SJSA1 (cell line): Measurements from ENCODE around the gene MAP4K2. TPM values are rescaled to one million over a fixed set of nuclear protein-coding genes. Genes with fewer than 3 reads are reported as not detected.
A peak's percentile ranks its signal among the peaks of the same experiment; 100 is the strongest.

Experiments used
- DNase-seq, 2 experiments: peaks; one replicate each; pipeline ENCODE4 v3.0.0-alpha.2; 2015 to 2020; ENCODE audit warnings: low spot score in 2 of 2, low read depth in 1 of 2
- H3K27ac ChIP-seq: fragments of 250-450 bp; sonication (Bioruptor Pico); 2 replicates; pipeline ENCODE4 v1.5.1; 2020; ENCODE audit warnings: mild to moderate bottlenecking, moderate library complexity
- H3K27me3 ChIP-seq: fragments of 250-450 bp; sonication (Bioruptor Pico); replicated peaks from 2 replicates; pipeline ENCODE4 v1.5.1; 2020; ENCODE audit warnings: mild to moderate bottlenecking, moderate library complexity
- H3K36me3 ChIP-seq: fragments of 250-450 bp; sonication (Bioruptor Pico); 2 replicates; pipeline ENCODE4 v1.5.1; 2020; ENCODE audit warnings: mild to moderate bottlenecking
- H3K4me1 ChIP-seq: fragments of 250-450 bp; sonication (Bioruptor Pico); replicated peaks from 2 replicates; pipeline ENCODE4 v1.6.1; 2021; ENCODE audit warnings: mild to moderate bottlenecking
- H3K4me3 ChIP-seq: fragments of 250-450 bp; sonication (Bioruptor Pico); 2 replicates; pipeline ENCODE4 v1.5.1; 2020; ENCODE audit warnings: mild to moderate bottlenecking
- H3K9me3 ChIP-seq: fragments of 250-450 bp; sonication (Bioruptor Pico); replicated peaks from 2 replicates; pipeline ENCODE4 v1.5.1; 2020; ENCODE audit warnings: mild to moderate bottlenecking
- total RNA-seq: library from RNA; depleted of rRNA; stranded (reverse); fragments of >200 nt; shearing (Covaris generic); gene quantifications from 2 replicates; pipeline ENCODE4 v1.2.3, GENCODE V29; 2014

Gene MAP4K2
- total RNA-seq, 1 experiment from 2014 or later: 22.9 TPM

DNA sequence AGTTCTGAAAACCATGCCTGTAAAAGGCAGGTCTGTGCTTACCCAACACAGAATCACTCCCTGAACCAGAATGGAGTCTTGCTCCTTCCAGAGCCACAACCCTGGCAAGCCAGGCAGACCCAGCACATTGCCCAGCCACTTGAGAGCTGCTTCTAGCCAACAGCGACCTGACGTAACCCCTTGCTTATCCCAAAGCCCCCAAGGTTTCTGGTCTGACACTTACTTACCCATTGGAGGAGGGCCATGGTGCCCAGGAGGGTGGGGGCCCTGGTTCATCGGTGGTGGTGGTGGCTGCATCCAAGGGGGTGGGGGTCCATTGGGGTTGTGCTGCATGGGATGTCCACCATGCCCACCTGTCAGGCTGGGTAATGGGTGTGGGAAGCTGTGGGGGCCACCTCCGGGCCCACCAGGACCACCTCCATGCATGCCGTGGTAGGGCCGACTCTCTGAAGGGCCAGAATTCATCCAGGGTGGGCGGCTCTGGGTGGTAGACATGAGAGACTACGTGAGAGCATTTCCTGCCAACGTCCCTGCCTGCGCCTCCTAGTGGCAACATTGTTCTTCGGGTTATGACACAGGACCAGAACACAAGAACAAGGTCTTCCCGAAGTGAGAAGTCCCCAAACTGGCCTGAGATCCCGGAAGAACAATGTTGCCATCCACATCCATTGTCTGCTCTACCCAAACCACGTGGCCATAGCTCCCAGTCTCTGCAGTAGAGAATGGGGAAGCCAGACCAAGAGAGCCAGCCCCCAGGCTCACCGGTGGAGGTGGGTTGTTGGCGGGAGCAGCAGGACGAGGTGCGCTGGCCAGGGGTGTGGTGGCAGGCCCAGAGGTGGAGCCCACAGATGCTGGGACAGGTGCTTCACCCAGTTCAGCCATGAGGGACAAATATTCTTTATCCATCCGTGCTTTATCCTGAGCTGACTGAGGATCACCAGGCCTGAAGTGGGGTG, 35.4 kb downstream of the MAP4K2 start:
- Histone ChIP-seq H3K27me3 (no peaks in the 10 kb centered on the region), H3K9me3 (no peaks in the 10 kb centered on the region), H3K4me3 (no peak overlapping the region), H3K36me3 (peaks cover 97% of the 10 kb centered on the region), H3K4me1 (peaks cover 47% of the 10 kb centered on the region), H3K27ac (peak overlapping the region; percentile 15; the same call in 1 of the 2 replicates)
- peak; percentile 72 to 95 for DNase-seq

- Histone ChIP-seq H3K36me3 (peaks cover 97% of the 10 kb centered on the region), H3K4me1 (peaks cover 55% of the 10 kb centered on the region), H3K27ac (no peak overlapping the region), H3K4me3 (no peak overlapping the region), H3K27me3 (no peaks in the 10 kb centered on the region), H3K9me3 (no peaks in the 10 kb centered on the region)
- no peak for DNase-seq
Measured at GRCh38 chr11:64766881-64767280, 36.1 kb downstream of the MAP4K2 start.

GRCh38 chr11:64765851-64766665, 37.0 kb downstream of the MAP4K2 start:
- Histone ChIP-seq H3K4me3 (no peak overlapping the region), H3K27ac (no peak overlapping the region), H3K36me3 (peaks cover 97% of the 10 kb centered on the region), H3K27me3 (no peaks in the 10 kb centered on the region), H3K9me3 (no peaks in the 10 kb centered on the region), H3K4me1 (peaks cover 59% of the 10 kb centered on the region)
- DNase-seq: peak in 1 of 2 experiments; percentile 57

DNA sequence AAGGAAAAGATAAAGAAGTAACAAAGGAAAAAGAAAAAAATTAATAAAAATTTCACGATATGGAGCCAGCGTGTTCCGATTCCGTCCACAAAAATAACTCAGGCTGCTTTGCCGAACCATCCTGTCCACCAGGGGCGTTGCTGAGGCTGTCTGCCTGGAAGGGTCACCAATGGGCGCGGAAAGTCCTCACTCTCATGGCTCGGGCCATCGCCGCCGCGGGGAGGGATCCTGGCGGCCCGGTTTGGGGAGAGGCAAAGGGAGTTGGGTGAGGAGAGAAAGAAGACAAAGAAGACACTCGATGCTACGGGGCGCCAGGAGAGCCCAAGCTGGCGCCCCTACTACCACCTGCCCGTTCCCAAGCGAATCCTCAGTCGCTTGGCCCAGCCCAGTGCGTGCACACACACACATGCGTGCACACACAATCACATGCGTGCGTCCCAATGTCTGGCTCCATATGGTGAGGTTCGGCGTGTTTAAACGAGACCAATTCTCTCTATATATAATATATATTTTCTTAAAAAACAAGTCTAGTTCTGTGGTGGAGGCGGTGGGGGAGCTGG, 37.6 kb downstream of the MAP4K2 start:
- peaks cover 97% of the 10 kb centered on the region for H3K36me3 ChIP-seq
- no peak overlapping the region for H3K4me3 ChIP-seq
- H3K27me3 ChIP-seq: no peaks in the 10 kb centered on the region
- peaks cover 59% of the 10 kb centered on the region for H3K4me1 ChIP-seq
- no peaks in the 10 kb centered on the region for H3K9me3 ChIP-seq
- peak in 1 of 2 experiments; percentile 64 for DNase-seq
- peak overlapping the region; percentile 19 for H3K27ac ChIP-seq

- peak overlapping the region; percentile 19 for H3K27ac ChIP-seq
- H3K27me3 ChIP-seq: no peaks in the 10 kb centered on the region
- H3K9me3 ChIP-seq: no peaks in the 10 kb centered on the region
- H3K4me3 ChIP-seq: no peak overlapping the region
- peak in 1 of 2 experiments; percentile 52 for DNase-seq
- peaks cover 59% of the 10 kb centered on the region for H3K4me1 ChIP-seq
- H3K36me3 ChIP-seq: peaks cover 96% of the 10 kb centered on the region
Measured at GRCh38 chr11:64764753-64765152, 38.3 kb downstream of the MAP4K2 start.

DNA sequence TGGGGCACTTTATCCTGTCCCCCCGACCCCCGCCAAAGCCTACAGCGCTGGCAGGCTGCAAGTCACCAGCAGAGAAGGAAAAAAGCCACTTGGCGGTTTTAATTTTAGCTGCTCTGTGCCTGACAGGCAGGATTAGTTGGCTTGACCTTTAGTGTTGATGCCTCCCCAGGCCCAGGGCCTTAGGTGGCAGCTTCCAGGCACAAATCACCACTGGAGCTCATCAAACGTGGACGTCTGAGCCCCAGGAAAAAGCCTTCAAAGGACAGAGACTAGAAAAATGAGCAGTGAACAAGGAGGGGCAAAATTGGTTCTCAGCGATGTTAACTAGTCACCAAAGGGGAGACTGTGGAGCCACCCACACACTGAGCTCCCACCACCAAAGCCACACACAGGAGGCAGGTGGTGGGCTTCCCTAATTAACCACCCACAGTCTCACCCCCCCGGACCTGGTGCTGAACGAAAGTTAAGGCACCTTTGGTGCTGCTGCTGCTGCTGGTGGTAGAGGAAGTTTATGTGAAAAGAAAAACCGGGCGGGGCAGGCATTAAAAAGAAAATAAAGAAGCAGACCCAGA, 38.9 kb downstream of the MAP4K2 start:
- Histone ChIP-seq H3K4me1 (peaks cover 59% of the 10 kb centered on the region), H3K4me3 (no peak overlapping the region), H3K27me3 (no peaks in the 10 kb centered on the region), H3K9me3 (no peaks in the 10 kb centered on the region), H3K27ac (peak overlapping the region; percentile 78), H3K36me3 (peaks cover 89% of the 10 kb centered on the region)
- peak; percentile 95 to 97 for DNase-seq

- H3K36me3 ChIP-seq: peaks cover 84% of the 10 kb centered on the region
- H3K4me1 ChIP-seq: peaks cover 59% of the 10 kb centered on the region
- no peaks in the 10 kb centered on the region for H3K9me3 ChIP-seq
- DNase-seq: no peak
- no peaks in the 10 kb centered on the region for H3K27me3 ChIP-seq
- H3K4me3 ChIP-seq: no peak overlapping the region
- peak overlapping the region; percentile 78 for H3K27ac ChIP-seq
Measured at GRCh38 chr11:64763526-64764039, 39.4 kb downstream of the MAP4K2 start.

DNA sequence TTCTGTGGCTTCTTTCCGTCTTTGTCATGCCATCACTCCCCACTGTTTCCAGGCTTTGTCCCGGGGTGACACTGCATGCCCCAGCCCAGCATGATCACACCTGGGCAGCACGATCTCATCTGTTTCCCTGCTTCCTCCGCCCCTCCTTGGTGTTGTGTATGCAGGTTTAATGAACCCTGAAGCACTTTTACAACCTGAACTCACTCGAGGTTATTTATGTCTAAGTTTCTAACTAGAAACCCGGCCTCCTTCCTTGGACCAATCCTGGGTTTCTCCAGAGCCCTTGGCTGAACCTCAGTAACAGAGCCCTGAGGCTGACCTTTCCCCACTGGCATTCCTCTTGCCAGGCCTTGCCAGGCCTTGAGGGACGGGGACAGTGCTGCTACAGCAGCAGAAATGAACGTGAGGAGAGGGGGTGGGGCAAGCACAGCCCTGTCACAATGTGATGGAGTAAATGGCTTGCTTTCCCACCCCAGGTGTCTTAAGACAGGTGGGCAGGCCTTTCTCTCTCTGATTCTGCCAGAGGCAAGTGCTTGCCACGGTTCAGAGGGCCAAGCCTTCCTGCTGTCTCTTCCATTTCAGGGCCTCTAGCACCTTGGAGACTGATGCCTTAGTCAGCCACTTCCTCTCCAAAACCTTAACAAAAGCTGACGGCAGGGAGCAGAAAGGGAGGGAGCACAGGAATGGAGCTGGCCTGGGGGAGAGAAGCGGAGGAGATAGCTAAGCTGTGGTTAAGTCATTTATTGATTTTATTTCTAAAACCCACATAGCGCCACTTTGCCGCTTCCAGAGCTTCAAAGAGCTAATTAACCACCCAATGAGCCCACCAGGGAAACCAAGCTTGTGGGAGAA, 40.1 kb downstream of the MAP4K2 start:
- H3K4me3 ChIP-seq: no peak overlapping the region
- peak; percentile 96 to 98 for DNase-seq
- H3K27ac ChIP-seq: peak overlapping the region; percentile 78
- no peaks in the 10 kb centered on the region for H3K27me3 ChIP-seq
- H3K9me3 ChIP-seq: no peaks in the 10 kb centered on the region
- H3K4me1 ChIP-seq: peaks cover 56% of the 10 kb centered on the region
- peaks cover 77% of the 10 kb centered on the region for H3K36me3 ChIP-seq

- no peak for DNase-seq
- Histone ChIP-seq H3K27me3 (no peaks in the 10 kb centered on the region), H3K9me3 (no peaks in the 10 kb centered on the region), H3K4me1 (peaks cover 50% of the 10 kb centered on the region), H3K4me3 (no peak overlapping the region), H3K36me3 (peaks cover 71% of the 10 kb centered on the region), H3K27ac (peak overlapping the region; percentile 34)
Measured at GRCh38 chr11:64762277-64762673, 40.7 kb downstream of the MAP4K2 start.

- peaks cover 61% of the 10 kb centered on the region for H3K36me3 ChIP-seq
- peaks cover 49% of the 10 kb centered on the region for H3K4me1 ChIP-seq
- no peaks in the 10 kb centered on the region for H3K27me3 ChIP-seq
- H3K27ac ChIP-seq: no peak overlapping the region
- no peak for DNase-seq
- no peaks in the 10 kb centered on the region for H3K9me3 ChIP-seq
- no peak overlapping the region for H3K4me3 ChIP-seq
Measured at GRCh38 chr11:64760759-64761420, 42.1 kb downstream of the MAP4K2 start.

- Histone ChIP-seq H3K9me3 (no peaks in the 10 kb centered on the region), H3K4me1 (peaks cover 45% of the 10 kb centered on the region), H3K27ac (no peak within 1 kb of the TSS), H3K36me3 (peaks cover 52% of the 10 kb centered on the region), H3K4me3 (no peak within 1 kb of the TSS), H3K27me3 (no peaks in the 10 kb centered on the region)
- DNase-seq: no peak
Measured at GRCh38 chr11:64759722-64760719, 43.0 kb downstream of the MAP4K2 start, which contains the start of gene PYGM. Gene PYGM, minus strand, starts transcription at chr11:64759974. Its CDS starts 76 bp downstream, at chr11:64759898.
